DOHH2 (cell line): Measurements from ENCODE around the gene HECW1.
"Not testable (repeated sequence)": the region's sequence is repeated elsewhere in the genome, so short reads cannot be mapped to it uniquely, and the experiment has no call there.

ENCODE experiments used
- H3F3A ChIP-seq: fragments of 200-600 bp; sonication (generic), shearing (Covaris generic); 2 replicates; pipeline ENCODE4 v1.6.0; 2016; ENCODE audit warnings: antibody characterized with exemption, mild to moderate bottlenecking; ENCODE audit not compliant: control insufficient read depth, insufficient read depth
- H3K27ac ChIP-seq: fragments of 200-600 bp; sonication (generic); 2 replicates; pipeline ENCODE4 v1.5.1; 2014; ENCODE audit warnings: low read depth, mild to moderate bottlenecking, low read length, moderate library complexity
- H3K27me3 ChIP-seq: fragments of 200-600 bp; sonication (generic); 2 replicates; pipeline ENCODE4 v1.6.1; 2014; ENCODE audit warnings: mild to moderate bottlenecking, low read length, mixed read lengths; ENCODE audit not compliant: control insufficient read depth
- H3K36me3 ChIP-seq: fragments of 200-600 bp; sonication (generic); 2 replicates; pipeline ENCODE4 v1.6.1; 2014; ENCODE audit warnings: mild to moderate bottlenecking, low read length, moderate library complexity, mixed read lengths; ENCODE audit not compliant: control insufficient read depth
- H3K4me1 ChIP-seq: fragments of 200-600 bp; sonication (generic); 2 replicates; pipeline ENCODE4 v1.6.1; 2014; ENCODE audit warnings: mild to moderate bottlenecking, low read length, mixed read lengths; ENCODE audit not compliant: control insufficient read depth
- H3K4me2 ChIP-seq: fragments of 200-600 bp; sonication (generic); 2 replicates; pipeline ENCODE4 v1.6.0; 2014; ENCODE audit warnings: mild to moderate bottlenecking, low read length, moderate library complexity
- H3K4me3 ChIP-seq: fragments of 200-600 bp; sonication (generic); 2 replicates; pipeline ENCODE4 v1.5.1; 2014; ENCODE audit warnings: mild to moderate bottlenecking, low read length, mixed read lengths
- H3K79me2 ChIP-seq: fragments of 200-600 bp; sonication (generic); 2 replicates; pipeline ENCODE4 v1.6.1; 2014; ENCODE audit warnings: mild to moderate bottlenecking, low read length, mixed read lengths; ENCODE audit not compliant: control insufficient read depth
- H3K9me2 ChIP-seq: fragments of 200-600 bp; sonication (generic); replicated peaks from 2 replicates; pipeline ENCODE4 v1.6.1; 2014; ENCODE audit warnings: mild to moderate bottlenecking, low read length, mixed read lengths; ENCODE audit not compliant: control insufficient read depth
- H3K9me3 ChIP-seq: fragments of 200-600 bp; sonication (generic); 2 replicates; pipeline ENCODE4 v1.6.1; 2014; ENCODE audit warnings: antibody characterized with exemption, low read length, mixed read lengths; ENCODE audit not compliant: control insufficient read depth, insufficient read depth
- H4K20me1 ChIP-seq: fragments of 200-600 bp; sonication (generic); 2 replicates; pipeline ENCODE4 v1.6.0; 2014; ENCODE audit warnings: low read depth, mild to moderate bottlenecking, antibody characterized with exemption, low read length, moderate library complexity; ENCODE audit not compliant: control insufficient read depth, insufficient read depth
- CTCF ChIP-seq: fragments of 200-600 bp; sonication (generic); IDR thresholded peaks from one replicate; pipeline ENCODE4 v1.5.1; 2014; ENCODE audit warnings: antibody characterized with exemption, mild to moderate bottlenecking, low read depth, low read length; ENCODE audit not compliant: poor library complexity, severe bottlenecking
- EZH2phosphoT487 ChIP-seq: fragments of 200-600 bp; sonication (generic); IDR thresholded peaks from 2 replicates; pipeline ENCODE4 v1.6.1; 2017; ENCODE audit warnings: borderline replicate concordance, mild to moderate bottlenecking, antibody characterized with exemption, low read length, moderate library complexity, mixed read lengths

The HECW1 gene

DNA sequence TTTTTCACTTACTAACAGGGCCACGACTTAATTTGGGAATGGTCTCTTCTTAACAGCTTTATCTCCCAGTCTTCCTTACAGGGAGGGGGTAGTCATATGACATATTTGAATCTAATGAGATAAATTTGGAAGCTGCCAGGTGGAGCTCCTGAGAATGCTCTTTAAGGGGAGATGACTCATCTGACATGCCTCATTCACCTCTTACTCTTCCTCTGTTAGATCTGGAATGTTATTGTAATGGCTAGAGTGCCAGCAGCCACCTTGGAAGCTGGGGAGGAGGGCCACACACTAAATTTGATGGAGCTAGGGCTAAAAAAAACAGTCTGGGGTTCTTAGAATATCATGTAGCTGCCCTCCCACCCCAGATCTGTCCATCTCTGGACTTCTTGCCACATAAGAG lies 22.7 kb downstream of the HECW1 start:
- Histone ChIP-seq H3K27me3 (no peaks in the 10 kb centered on the region), H3K9me2 (no peaks in the 10 kb centered on the region), H3K4me2 (no peak overlapping the region)

DNA sequence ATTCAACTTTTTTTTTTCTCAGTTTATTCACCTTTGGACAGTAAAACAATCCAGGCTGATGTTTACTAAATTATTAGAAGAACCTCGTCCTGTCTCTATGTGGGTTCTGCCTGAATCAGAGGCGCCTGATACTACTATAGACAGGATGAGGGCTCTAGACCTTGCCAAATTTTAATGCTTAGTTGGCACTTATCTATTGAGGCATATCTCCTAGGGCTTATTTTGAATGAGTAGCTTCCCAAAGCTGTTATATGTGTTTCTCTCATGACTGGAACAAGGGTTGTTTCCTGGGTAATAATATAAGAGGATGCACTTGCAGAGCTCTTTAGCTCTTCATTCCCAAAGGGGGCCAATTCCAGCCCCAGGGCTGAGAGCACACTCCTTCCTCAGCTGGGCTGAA lies 23.6 kb downstream of the HECW1 start:
- Histone ChIP-seq H4K20me1 (no peaks in the 10 kb centered on the region; the same call in 1 of the 2 replicates), H3F3A (no peaks in the 10 kb centered on the region), H3K79me2 (no peaks in the 10 kb centered on the region), H3K4me3 (no peak overlapping the region), H3K27me3 (no peaks in the 10 kb centered on the region), H3K4me1 (no peaks in the 10 kb centered on the region), H3K36me3 (no peaks in the 10 kb centered on the region), H3K27ac (no peak overlapping the region), H3K4me2 (no peak overlapping the region), H3K9me2 (no peaks in the 10 kb centered on the region), H3K9me3 (no peaks in the 10 kb centered on the region)
- TF ChIP-seq CTCF, result no peak
- TF ChIP-seq EZH2phosphoT487, result no peak

More for the DNA sequence above, 22.7 kb downstream of the HECW1 start:
- Histone ChIP-seq H3K4me3 (no peak overlapping the region), H3K79me2 (no peaks in the 10 kb centered on the region), H3F3A (no peaks in the 10 kb centered on the region), H3K36me3 (no peaks in the 10 kb centered on the region), H4K20me1 (no peaks in the 10 kb centered on the region; the same call in 1 of the 2 replicates), H3K27ac (no peak overlapping the region), H3K4me1 (no peaks in the 10 kb centered on the region), H3K9me3 (no peaks in the 10 kb centered on the region)
- TF ChIP-seq CTCF (no peak), EZH2phosphoT487 (no peak)

DNA sequence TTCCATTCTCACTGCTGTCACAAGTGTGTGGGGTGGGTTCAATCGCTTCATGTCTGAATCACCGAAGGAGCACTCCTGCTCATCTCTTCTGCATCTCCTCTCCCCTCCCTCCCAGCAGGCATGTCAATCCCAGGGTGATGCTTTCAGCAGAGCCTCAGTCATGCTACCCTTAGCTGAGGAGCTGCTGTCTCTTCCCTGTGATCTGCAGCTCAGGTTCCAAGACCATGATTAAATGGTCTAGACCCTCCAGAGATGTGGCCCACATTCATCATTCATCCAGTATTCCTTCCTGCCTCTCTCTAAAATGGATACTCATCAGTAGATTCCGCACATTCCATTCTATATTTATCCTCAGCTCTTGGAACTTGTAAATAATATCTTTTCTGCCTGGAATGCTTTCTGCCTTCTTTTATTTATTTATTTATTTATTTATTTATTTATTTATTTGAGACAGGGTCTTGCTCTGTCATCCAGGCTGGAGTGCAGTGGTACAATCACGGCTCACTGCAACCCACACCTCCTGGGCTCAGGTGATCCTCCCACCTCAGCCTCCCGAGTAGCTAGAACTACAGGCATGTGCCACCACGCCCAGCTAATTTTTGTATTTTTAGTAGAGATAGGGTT lies 24.8 kb downstream of the HECW1 start:
- not testable (repeated sequence) for H3K36me3 ChIP-seq

GRCh38 chr7:43137811-43138210 lies 25.4 kb downstream of the HECW1 start:
- Histone ChIP-seq H3K27ac (no peak overlapping the region), H3K4me2 (no peak overlapping the region)

More for the DNA sequence above, 24.8 kb downstream of the HECW1 start:
- H3K27me3 ChIP-seq, H3F3A ChIP-seq, H3K9me3 ChIP-seq, H3K27ac ChIP-seq, H3K9me2 ChIP-seq, H3K4me3 ChIP-seq, H3K4me1 ChIP-seq, H3K4me2 ChIP-seq, H4K20me1 ChIP-seq, H3K79me2 ChIP-seq: not testable (repeated sequence)

More at GRCh38 chr7:43137811-43138210, 25.4 kb downstream of the HECW1 start:
- no peaks in the 10 kb centered on the region for H3K9me3 ChIP-seq
- no peaks in the 10 kb centered on the region for H3K79me2 ChIP-seq
- no peaks in the 10 kb centered on the region for H3F3A ChIP-seq
- H3K4me1 ChIP-seq, result no peaks in the 10 kb centered on the region
- no peak overlapping the region for H3K4me3 ChIP-seq
- H3K27me3 ChIP-seq, result no peaks in the 10 kb centered on the region
- no peak for TF ChIP-seq EZH2phosphoT487
- no peak for TF ChIP-seq CTCF
- no peaks in the 10 kb centered on the region for H3K9me2 ChIP-seq
- H4K20me1 ChIP-seq, result no peaks in the 10 kb centered on the region
- no peaks in the 10 kb centered on the region for H3K36me3 ChIP-seq
